ENCODE measurements around the gene NOTCH1.

NOTCH1 gene

GRCh38 chr9:136476369-136477150, 69.3 kb downstream of the NOTCH1 start:
- Histone ChIP-seq H3K36me3 (ENCODE audit: control insufficient read depth, insufficient read depth, low read length, severe bottlenecking) (peaks cover 60% of the 10 kb centered on the region), H3K9me3 (ENCODE audit: control insufficient read depth, low read length) (no peaks in the 10 kb centered on the region), H3K9ac (ENCODE audit: low read length) (no peak overlapping the region), H3K4me1 (ENCODE audit: control insufficient read depth, insufficient read depth, low read length) (peaks cover 6% of the 10 kb centered on the region), H3K4me3 (ENCODE audit: low read length) (no peak overlapping the region), H3K27me3 (replicated peaks; ENCODE audit: control insufficient read depth, insufficient read depth, low read length) (no peaks in the 10 kb centered on the region)
- DNase-seq (ENCODE audit: low read depth) = no peak

GRCh38 chr9:136474974-136475865, 70.6 kb downstream of the NOTCH1 start:
- Histone ChIP-seq H3K36me3 (ENCODE audit: control insufficient read depth, insufficient read depth, low read length, severe bottlenecking) (peaks cover 74% of the 10 kb centered on the region), H3K4me3 (ENCODE audit: low read length) (no peak overlapping the region), H3K9me3 (ENCODE audit: control insufficient read depth, low read length) (no peaks in the 10 kb centered on the region), H3K4me1 (ENCODE audit: control insufficient read depth, insufficient read depth, low read length) (no peaks in the 10 kb centered on the region), H3K9ac (ENCODE audit: low read length) (no peak overlapping the region), H3K27me3 (replicated peaks; ENCODE audit: control insufficient read depth, insufficient read depth, low read length) (no peaks in the 10 kb centered on the region)
- DNase-seq (ENCODE audit: low read depth) = no peak

DNA sequence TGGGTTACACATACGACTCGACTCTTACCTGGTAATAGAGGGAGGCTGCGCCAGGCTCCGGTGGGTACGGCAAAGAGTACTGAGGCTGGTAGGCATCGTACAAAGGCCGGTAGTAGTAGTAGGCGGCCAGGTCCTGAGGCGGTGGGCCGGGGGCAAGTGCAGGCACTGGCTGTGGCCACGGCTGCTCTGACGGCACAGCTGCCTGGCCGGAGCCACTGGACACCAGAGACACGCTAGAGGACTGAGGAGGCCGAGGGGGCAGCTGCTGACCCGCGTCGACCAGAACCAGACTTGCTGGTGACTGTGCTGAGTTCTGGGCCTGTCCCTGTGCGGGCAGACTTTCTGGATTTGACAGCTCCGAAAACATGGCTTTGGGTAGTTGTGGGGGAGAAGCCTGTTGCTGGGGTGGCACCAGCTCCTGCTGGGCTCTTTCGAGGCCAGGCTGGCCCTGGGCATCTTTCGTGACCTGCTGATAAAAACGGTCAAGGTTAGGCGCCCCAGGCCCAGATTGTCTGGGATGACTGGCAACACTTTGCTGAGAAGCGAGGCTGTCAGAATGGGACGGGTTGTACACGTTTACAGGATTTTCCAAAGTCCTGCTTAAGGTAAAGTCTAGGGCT, 71.7 kb downstream of the NOTCH1 start:
- Histone ChIP-seq H3K9me3 (ENCODE audit: control insufficient read depth, low read length) (no peaks in the 10 kb centered on the region), H3K4me1 (ENCODE audit: control insufficient read depth, insufficient read depth, low read length) (no peaks in the 10 kb centered on the region), H3K36me3 (ENCODE audit: control insufficient read depth, insufficient read depth, low read length, severe bottlenecking) (peaks cover 84% of the 10 kb centered on the region), H3K9ac (ENCODE audit: low read length) (no peak overlapping the region), H3K27me3 (replicated peaks; ENCODE audit: control insufficient read depth, insufficient read depth, low read length) (no peaks in the 10 kb centered on the region), H3K4me3 (ENCODE audit: low read length) (no peak overlapping the region)
- no peak for DNase-seq (ENCODE audit: low read depth)

DNA sequence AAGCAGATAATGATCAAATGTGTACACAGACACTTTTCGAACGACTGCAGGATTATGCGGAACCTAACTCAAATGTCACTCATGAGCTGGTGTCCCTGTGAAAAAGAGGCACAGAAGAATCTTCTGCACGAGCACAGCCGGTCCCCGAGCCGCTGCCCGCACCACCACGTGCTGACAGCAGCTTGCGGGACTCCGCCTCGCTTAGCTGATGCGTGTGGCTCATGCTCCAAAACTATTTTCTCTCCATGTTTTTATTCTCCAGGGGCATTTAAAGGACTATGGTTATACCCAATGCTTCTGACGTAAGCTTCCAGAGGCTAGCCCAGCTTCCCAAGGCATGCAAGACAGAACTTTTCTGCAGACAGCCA, 72.5 kb downstream of the NOTCH1 start:
- Histone ChIP-seq H3K4me3 (ENCODE audit: low read length) (no peak overlapping the region), H3K4me1 (ENCODE audit: control insufficient read depth, insufficient read depth, low read length) (no peaks in the 10 kb centered on the region), H3K36me3 (ENCODE audit: control insufficient read depth, insufficient read depth, low read length, severe bottlenecking) (peaks cover 92% of the 10 kb centered on the region), H3K27me3 (replicated peaks; ENCODE audit: control insufficient read depth, insufficient read depth, low read length) (no peaks in the 10 kb centered on the region), H3K9ac (ENCODE audit: low read length) (no peak overlapping the region), H3K9me3 (ENCODE audit: control insufficient read depth, low read length) (no peaks in the 10 kb centered on the region)
- DNase-seq (ENCODE audit: low read depth) = no peak

- Histone ChIP-seq H3K36me3 (ENCODE audit: control insufficient read depth, insufficient read depth, low read length, severe bottlenecking) (peaks cover 97% of the 10 kb centered on the region), H3K4me1 (ENCODE audit: control insufficient read depth, insufficient read depth, low read length) (no peaks in the 10 kb centered on the region), H3K4me3 (ENCODE audit: low read length) (no peak overlapping the region), H3K9ac (ENCODE audit: low read length) (no peak overlapping the region), H3K27me3 (replicated peaks; ENCODE audit: control insufficient read depth, insufficient read depth, low read length) (no peaks in the 10 kb centered on the region), H3K9me3 (ENCODE audit: control insufficient read depth, low read length) (no peaks in the 10 kb centered on the region)
- DNase-seq (ENCODE audit: low read depth) = no peak
These were observed 73.1 kb downstream of the NOTCH1 start for GRCh38 chr9:136472640-136473353.

- no peaks in the 10 kb centered on the region for H3K4me1 ChIP-seq (ENCODE audit: control insufficient read depth, insufficient read depth, low read length)
- H3K4me3 ChIP-seq (ENCODE audit: low read length) = no peak overlapping the region
- H3K36me3 ChIP-seq (ENCODE audit: control insufficient read depth, insufficient read depth, low read length, severe bottlenecking) = peaks cover 99% of the 10 kb centered on the region
- no peaks in the 10 kb centered on the region for H3K27me3 ChIP-seq (replicated peaks; ENCODE audit: control insufficient read depth, insufficient read depth, low read length)
- no peaks in the 10 kb centered on the region for H3K9me3 ChIP-seq (ENCODE audit: control insufficient read depth, low read length)
- H3K9ac ChIP-seq (ENCODE audit: low read length) = no peak overlapping the region
- no peak for DNase-seq (ENCODE audit: low read depth)
These were observed 73.9 kb downstream of the NOTCH1 start for GRCh38 chr9:136471802-136472487.

- Histone ChIP-seq H3K4me1 (ENCODE audit: control insufficient read depth, insufficient read depth, low read length) (no peaks in the 10 kb centered on the region), H3K4me3 (ENCODE audit: low read length) (no peak overlapping the region), H3K9me3 (ENCODE audit: control insufficient read depth, low read length) (no peaks in the 10 kb centered on the region), H3K9ac (ENCODE audit: low read length) (no peak overlapping the region), H3K36me3 (ENCODE audit: control insufficient read depth, insufficient read depth, low read length, severe bottlenecking) (peaks cover 99% of the 10 kb centered on the region), H3K27me3 (replicated peaks; ENCODE audit: control insufficient read depth, insufficient read depth, low read length) (no peaks in the 10 kb centered on the region)
- DNase-seq (ENCODE audit: low read depth) = no peak
These were observed 74.9 kb downstream of the NOTCH1 start for GRCh38 chr9:136470792-136471469.

DNA sequence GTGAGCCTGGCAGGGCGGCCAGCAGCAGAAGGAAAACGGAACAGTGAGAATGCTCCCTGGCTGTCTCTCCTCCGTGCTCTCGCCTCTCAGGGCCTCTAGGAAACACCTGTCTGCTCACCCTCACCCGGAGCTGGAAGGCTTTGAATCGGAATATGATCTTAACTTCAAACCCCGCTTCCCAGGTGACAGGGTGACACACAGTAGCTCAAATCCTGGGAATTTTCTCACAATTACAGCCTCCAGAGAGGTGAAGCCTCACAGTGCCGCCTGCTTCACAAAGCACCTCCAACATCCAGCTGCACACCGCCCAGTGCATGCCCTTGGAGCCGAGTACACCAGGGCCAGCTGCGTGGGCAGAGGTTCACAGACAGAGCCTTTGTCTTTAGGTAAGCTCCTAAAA, 75.5 kb downstream of the NOTCH1 start:
- Histone ChIP-seq H3K4me3 (ENCODE audit: low read length) (no peak overlapping the region), H3K36me3 (ENCODE audit: control insufficient read depth, insufficient read depth, low read length, severe bottlenecking) (peaks cover 99% of the 10 kb centered on the region), H3K4me1 (ENCODE audit: control insufficient read depth, insufficient read depth, low read length) (no peaks in the 10 kb centered on the region), H3K9me3 (ENCODE audit: control insufficient read depth, low read length) (no peaks in the 10 kb centered on the region), H3K9ac (ENCODE audit: low read length) (no peak overlapping the region), H3K27me3 (replicated peaks; ENCODE audit: control insufficient read depth, insufficient read depth, low read length) (no peaks in the 10 kb centered on the region)
- no peak for DNase-seq (ENCODE audit: low read depth)

- H3K4me3 ChIP-seq (ENCODE audit: low read length) = no peak overlapping the region
- no peaks in the 10 kb centered on the region for H3K27me3 ChIP-seq (replicated peaks; ENCODE audit: control insufficient read depth, insufficient read depth, low read length)
- peaks cover 99% of the 10 kb centered on the region for H3K36me3 ChIP-seq (ENCODE audit: control insufficient read depth, insufficient read depth, low read length, severe bottlenecking)
- no peaks in the 10 kb centered on the region for H3K4me1 ChIP-seq (ENCODE audit: control insufficient read depth, insufficient read depth, low read length)
- no peak for DNase-seq (ENCODE audit: low read depth)
- H3K9ac ChIP-seq (ENCODE audit: low read length) = no peak overlapping the region
- no peaks in the 10 kb centered on the region for H3K9me3 ChIP-seq (ENCODE audit: control insufficient read depth, low read length)
These were observed 78.1 kb downstream of the NOTCH1 start for GRCh38 chr9:136467766-136468165.

GRCh38 chr9:136466155-136466541, 79.7 kb downstream of the NOTCH1 start:
- no peak for DNase-seq (ENCODE audit: low read depth)
- Histone ChIP-seq H3K36me3 (ENCODE audit: control insufficient read depth, insufficient read depth, low read length, severe bottlenecking) (peaks cover 98% of the 10 kb centered on the region), H3K9ac (ENCODE audit: low read length) (no peak overlapping the region), H3K27me3 (replicated peaks; ENCODE audit: control insufficient read depth, insufficient read depth, low read length) (no peaks in the 10 kb centered on the region), H3K4me1 (ENCODE audit: control insufficient read depth, insufficient read depth, low read length) (no peaks in the 10 kb centered on the region), H3K9me3 (ENCODE audit: control insufficient read depth, low read length) (no peaks in the 10 kb centered on the region), H3K4me3 (ENCODE audit: low read length) (no peak overlapping the region)
